Mammary epithelial cell (primary cell): Measurements from ENCODE around the gene SYNPO.

ENCODE experiments used
- EZH2 ChIP-seq: IDR thresholded peaks from 2 replicates; pipeline ENCODE4 v1.6.1; 2012; ENCODE audit warnings: low read length, inconsistent platforms, borderline replicate concordance
- TF ChIP-seq, protein P1 (sequence below), 2 donors: IDR thresholded peaks in 1 of 2; conservative IDR thresholded peaks in 1 of 2; 2 replicates each; pipeline ENCODE4 v1.5.1; 2011 to 2012; ENCODE audit warnings: inconsistent platforms in 2 of 2, low read length in 2 of 2, mild to moderate bottlenecking in 2 of 2, control low read depth in 1 of 2, low read depth in 1 of 2; ENCODE audit not compliant: insufficient read depth in 1 of 2; ENCODE audit errors: extremely low read depth in 1 of 2

DNA sequence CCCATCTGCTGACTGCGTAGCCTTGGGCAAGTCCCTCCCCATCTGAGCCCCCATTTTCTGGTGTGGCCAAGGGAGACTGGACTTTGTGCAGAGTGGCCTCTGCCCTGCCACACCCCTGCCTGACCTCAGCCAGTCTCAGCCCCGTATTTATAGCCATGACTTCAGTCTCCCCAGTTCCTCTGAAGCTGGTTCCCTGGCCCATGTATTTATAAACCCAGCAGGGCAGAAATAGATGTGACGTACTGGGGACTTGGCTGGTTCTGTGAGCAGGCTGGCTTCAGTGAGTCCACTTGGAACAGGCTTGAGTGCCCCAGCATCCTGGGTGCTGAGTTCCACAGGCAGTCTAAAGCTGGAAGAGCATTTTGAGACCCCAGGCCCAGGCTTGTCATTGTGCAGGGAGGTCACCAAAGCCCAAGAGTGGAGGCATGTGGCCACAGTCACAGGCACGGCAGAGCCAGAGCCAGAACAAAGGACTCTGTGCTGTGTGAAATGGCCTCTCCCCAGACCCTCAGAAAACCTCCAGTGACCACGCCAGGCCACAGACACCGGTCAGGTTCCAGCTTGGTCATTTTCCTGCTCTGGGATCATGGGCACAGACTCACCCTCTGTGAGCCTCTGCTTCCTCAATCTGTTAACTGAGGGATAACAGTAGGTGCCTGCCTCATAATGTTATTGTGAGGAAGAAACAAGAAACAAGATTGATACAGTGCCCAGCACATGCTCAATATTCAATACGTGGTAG is 30.4 kb upstream of the SYNPO start:
- TF ChIP-seq, protein P1, sequence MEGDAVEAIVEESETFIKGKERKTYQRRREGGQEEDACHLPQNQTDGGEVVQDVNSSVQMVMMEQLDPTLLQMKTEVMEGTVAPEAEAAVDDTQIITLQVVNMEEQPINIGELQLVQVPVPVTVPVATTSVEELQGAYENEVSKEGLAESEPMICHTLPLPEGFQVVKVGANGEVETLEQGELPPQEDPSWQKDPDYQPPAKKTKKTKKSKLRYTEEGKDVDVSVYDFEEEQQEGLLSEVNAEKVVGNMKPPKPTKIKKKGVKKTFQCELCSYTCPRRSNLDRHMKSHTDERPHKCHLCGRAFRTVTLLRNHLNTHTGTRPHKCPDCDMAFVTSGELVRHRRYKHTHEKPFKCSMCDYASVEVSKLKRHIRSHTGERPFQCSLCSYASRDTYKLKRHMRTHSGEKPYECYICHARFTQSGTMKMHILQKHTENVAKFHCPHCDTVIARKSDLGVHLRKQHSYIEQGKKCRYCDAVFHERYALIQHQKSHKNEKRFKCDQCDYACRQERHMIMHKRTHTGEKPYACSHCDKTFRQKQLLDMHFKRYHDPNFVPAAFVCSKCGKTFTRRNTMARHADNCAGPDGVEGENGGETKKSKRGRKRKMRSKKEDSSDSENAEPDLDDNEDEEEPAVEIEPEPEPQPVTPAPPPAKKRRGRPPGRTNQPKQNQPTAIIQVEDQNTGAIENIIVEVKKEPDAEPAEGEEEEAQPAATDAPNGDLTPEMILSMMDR (conservative IDR thresholded peaks at IDR 0.05 in 1 of 2, IDR thresholded peaks at IDR 0.05 in 1 of 2; ENCODE audit: extremely low read depth in 1 of 2, insufficient read depth in 1 of 2, low read depth in 1 of 2, low read length in 2 of 2) = no peak
- TF ChIP-seq EZH2 = no peak
